Ishikawa (cell line): ENCODE results near the gene GAS2L1.

Experiments
- CEBPB ChIP-seq: IDR thresholded peaks from 2 replicates; pipeline ENCODE4 v1.6.1; 2012
- EP300 ChIP-seq: IDR thresholded peaks from 2 replicates; pipeline ENCODE4 v1.6.1; 2012; ENCODE audit warnings: borderline replicate concordance
- RAD21 ChIP-seq: IDR thresholded peaks from 2 replicates; pipeline ENCODE4 v1.6.1; 2012; ENCODE audit warnings: low read depth
- TAF1 ChIP-seq: IDR thresholded peaks from 2 replicates; pipeline ENCODE4 v1.6.1; 2012; ENCODE audit warnings: low read depth, mild to moderate bottlenecking
- YY1 ChIP-seq: IDR thresholded peaks from 2 replicates; pipeline ENCODE4 v1.6.1; 2012; ENCODE audit warnings: low read depth
- TF ChIP-seq, protein P1 (sequence below): IDR thresholded peaks from 2 replicates; pipeline ENCODE4 v1.6.1; 2012; ENCODE audit warnings: low read depth, mild to moderate bottlenecking
- TF ChIP-seq, protein P2 (sequence below): IDR thresholded peaks from 2 replicates; pipeline ENCODE4 v1.6.1; 2012

DNA sequence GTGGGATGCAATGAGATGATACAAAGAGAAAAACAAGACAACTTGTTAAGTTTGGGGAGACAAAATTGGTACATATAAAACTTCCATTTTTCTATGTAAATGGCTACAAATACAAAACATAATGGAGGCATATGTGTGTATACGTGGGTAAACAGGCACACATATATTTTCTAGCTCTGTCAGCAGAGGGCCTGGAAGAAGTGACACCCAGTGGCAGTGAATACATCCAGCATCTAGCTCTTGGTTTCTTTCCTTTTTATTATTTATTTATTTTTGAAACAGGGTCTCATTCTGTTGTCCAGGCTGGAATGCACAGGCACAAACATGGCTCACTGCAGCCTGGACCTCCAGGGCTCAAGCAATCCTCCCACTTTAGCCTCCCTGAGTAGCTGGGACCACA, 14.1 kb downstream of the GAS2L1 start:
- TF ChIP-seq, protein P1, sequence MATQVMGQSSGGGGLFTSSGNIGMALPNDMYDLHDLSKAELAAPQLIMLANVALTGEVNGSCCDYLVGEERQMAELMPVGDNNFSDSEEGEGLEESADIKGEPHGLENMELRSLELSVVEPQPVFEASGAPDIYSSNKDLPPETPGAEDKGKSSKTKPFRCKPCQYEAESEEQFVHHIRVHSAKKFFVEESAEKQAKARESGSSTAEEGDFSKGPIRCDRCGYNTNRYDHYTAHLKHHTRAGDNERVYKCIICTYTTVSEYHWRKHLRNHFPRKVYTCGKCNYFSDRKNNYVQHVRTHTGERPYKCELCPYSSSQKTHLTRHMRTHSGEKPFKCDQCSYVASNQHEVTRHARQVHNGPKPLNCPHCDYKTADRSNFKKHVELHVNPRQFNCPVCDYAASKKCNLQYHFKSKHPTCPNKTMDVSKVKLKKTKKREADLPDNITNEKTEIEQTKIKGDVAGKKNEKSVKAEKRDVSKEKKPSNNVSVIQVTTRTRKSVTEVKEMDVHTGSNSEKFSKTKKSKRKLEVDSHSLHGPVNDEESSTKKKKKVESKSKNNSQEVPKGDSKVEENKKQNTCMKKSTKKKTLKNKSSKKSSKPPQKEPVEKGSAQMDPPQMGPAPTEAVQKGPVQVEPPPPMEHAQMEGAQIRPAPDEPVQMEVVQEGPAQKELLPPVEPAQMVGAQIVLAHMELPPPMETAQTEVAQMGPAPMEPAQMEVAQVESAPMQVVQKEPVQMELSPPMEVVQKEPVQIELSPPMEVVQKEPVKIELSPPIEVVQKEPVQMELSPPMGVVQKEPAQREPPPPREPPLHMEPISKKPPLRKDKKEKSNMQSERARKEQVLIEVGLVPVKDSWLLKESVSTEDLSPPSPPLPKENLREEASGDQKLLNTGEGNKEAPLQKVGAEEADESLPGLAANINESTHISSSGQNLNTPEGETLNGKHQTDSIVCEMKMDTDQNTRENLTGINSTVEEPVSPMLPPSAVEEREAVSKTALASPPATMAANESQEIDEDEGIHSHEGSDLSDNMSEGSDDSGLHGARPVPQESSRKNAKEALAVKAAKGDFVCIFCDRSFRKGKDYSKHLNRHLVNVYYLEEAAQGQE, result no peak
- TF ChIP-seq YY1, result no peak
- no peak for TF ChIP-seq TAF1
- TF ChIP-seq, protein P2, sequence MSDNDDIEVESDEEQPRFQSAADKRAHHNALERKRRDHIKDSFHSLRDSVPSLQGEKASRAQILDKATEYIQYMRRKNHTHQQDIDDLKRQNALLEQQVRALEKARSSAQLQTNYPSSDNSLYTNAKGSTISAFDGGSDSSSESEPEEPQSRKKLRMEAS, result no peak
- TF ChIP-seq RAD21, result 0 out of 2 replicates have a peak, but pooled peaks have one; percentile 10
- TF ChIP-seq EP300, result no peak
- no peak for TF ChIP-seq CEBPB
